OCI-LY3 (cell line): Measurements from ENCODE around the gene SLC29A3.

Experiments
- H2AFZ ChIP-seq: fragments of 200-600, 300-600 bp; shearing (Covaris generic); 2 replicates; pipeline ENCODE4 v1.6.0; 2014; ENCODE audit warnings: antibody characterized with exemption, low read depth, low read length
- H3K27ac ChIP-seq: fragments of 200-600, 300-600 bp; sonication (generic); 2 replicates; pipeline ENCODE4 v1.5.1; 2014; ENCODE audit warnings: mild to moderate bottlenecking, low read length, moderate library complexity, mixed read lengths
- H3K27me3 ChIP-seq: fragments of 200-600, 300-600 bp; sonication (generic); 2 replicates; pipeline ENCODE4 v1.6.1; 2014; ENCODE audit warnings: low read depth, low read length, mixed read lengths
- H3K36me3 ChIP-seq: fragments of 200-600, 300-600 bp; sonication (generic); replicated peaks from 2 replicates; pipeline ENCODE3; 2014; ENCODE audit warnings: low read depth, low read length, mixed read lengths
- H3K4me1 ChIP-seq: fragments of 300-600, 200-600 bp; sonication (generic); 2 replicates; pipeline ENCODE4 v1.6.1; 2014; ENCODE audit warnings: low read length, mixed read lengths
- H3K4me2 ChIP-seq: fragments of 200-600, 300-600 bp; sonication (generic); 2 replicates; pipeline ENCODE4 v1.6.1; 2014; ENCODE audit warnings: low read length, mixed read lengths
- H3K4me3 ChIP-seq: fragments of 300-600, 200-600 bp; sonication (generic); 2 replicates; pipeline ENCODE4 v1.5.1; 2014; ENCODE audit warnings: antibody characterized with exemption, mild to moderate bottlenecking, low read length, moderate library complexity
- H3K79me2 ChIP-seq: fragments of 300-600, 200-600 bp; shearing (Covaris generic); 2 replicates; pipeline ENCODE4 v1.6.1; 2014; ENCODE audit warnings: mild to moderate bottlenecking, low read length, mixed read lengths
- H3K9ac ChIP-seq: fragments of 300-600, 200-600 bp; shearing (Covaris generic); 2 replicates; pipeline ENCODE4 v1.6.0; 2014; ENCODE audit warnings: mild to moderate bottlenecking, low read length, moderate library complexity
- H3K9me3 ChIP-seq: fragments of 200-600, 300-600 bp; shearing (Covaris generic); 2 replicates; pipeline ENCODE4 v1.6.1; 2014; ENCODE audit warnings: low read length, mixed read lengths; ENCODE audit not compliant: insufficient read depth
- H4K20me1 ChIP-seq: fragments of 200-600, 300-600 bp; sonication (generic); 2 replicates; pipeline ENCODE4 v1.6.1; 2016; ENCODE audit warnings: low read length, mixed read lengths; ENCODE audit not compliant: insufficient read depth
- EZH2phosphoT487 ChIP-seq: fragments of 200-600 bp; shearing (Covaris generic); IDR thresholded peaks from 2 replicates; pipeline ENCODE4 v1.6.1; 2018; ENCODE audit warnings: antibody characterized with exemption, mixed run types, low read depth
- TF ChIP-seq, protein P1 (sequence below): fragments of 200-600, 300-600 bp; sonication (generic); IDR thresholded peaks from 2 replicates; pipeline ENCODE4 v1.5.1; 2014; ENCODE audit warnings: antibody characterized with exemption, low read length, low read depth

SLC29A3 gene

DNA sequence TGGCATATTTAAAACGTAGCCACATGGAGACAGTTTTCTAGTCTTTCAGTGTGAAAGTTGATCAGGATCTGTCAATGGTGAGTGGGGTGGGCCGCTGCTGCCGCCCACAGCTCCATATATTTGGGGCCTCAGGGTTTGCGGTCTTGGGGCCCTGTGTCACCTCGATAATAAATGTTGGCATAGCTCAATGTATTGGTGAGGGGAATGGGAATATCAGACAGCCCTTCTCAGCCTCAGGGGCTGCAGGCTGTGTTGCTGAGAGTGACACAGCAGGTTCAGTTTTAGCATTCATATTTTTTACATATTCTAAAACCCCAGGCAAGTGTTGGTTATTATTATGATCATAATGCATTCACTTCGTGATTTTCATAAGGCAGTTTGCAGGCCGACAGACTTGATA lies 82.9 kb downstream of the SLC29A3 start:
- TF ChIP-seq, protein P1, sequence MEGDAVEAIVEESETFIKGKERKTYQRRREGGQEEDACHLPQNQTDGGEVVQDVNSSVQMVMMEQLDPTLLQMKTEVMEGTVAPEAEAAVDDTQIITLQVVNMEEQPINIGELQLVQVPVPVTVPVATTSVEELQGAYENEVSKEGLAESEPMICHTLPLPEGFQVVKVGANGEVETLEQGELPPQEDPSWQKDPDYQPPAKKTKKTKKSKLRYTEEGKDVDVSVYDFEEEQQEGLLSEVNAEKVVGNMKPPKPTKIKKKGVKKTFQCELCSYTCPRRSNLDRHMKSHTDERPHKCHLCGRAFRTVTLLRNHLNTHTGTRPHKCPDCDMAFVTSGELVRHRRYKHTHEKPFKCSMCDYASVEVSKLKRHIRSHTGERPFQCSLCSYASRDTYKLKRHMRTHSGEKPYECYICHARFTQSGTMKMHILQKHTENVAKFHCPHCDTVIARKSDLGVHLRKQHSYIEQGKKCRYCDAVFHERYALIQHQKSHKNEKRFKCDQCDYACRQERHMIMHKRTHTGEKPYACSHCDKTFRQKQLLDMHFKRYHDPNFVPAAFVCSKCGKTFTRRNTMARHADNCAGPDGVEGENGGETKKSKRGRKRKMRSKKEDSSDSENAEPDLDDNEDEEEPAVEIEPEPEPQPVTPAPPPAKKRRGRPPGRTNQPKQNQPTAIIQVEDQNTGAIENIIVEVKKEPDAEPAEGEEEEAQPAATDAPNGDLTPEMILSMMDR, result no peak
- no peak for TF ChIP-seq EZH2phosphoT487
- no peaks in the 10 kb centered on the region for H3K27me3 ChIP-seq

DNA sequence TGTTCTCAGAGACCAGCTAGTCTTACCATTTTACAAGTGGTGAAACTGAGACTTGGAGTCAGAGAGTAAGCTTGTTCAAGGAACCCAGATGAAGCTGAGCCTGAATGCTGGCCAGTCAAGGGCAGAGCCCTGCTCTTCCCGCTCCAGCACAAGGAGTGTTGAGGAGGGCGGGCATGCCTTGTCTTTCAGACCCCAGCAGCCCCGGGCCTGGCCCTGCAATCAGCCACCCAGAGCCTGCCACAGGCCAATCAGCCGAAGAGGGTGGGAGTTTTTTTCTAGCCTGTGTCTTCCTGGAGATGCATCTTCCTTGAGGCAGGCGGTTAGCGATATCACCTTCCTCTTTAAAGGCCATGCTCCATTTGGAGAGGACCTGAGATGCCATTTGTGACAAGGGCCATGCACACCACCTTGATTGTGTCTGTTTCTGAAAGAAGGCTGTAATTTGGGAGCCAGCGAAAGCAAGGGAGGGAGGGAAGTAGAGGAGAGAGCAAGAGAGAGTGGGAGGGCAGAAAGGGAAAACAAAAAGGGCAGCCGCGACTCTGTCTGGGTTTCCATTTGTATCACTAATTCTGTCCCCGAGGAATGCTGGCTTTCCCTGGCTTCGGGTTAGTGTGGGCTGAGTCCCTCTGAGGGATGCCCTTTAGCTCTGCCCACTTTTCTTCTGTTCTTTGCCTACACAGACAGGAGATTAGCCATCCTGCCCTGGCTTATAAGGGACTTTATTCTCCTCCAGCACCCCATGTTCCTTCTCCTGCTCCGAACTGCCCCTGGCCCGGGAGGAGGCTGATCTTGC lies 85.6 kb downstream of the SLC29A3 start:
- H4K20me1 ChIP-seq, result no peaks in the 10 kb centered on the region
- no peak overlapping the region for H3K4me3 ChIP-seq
- no peak for TF ChIP-seq EZH2phosphoT487
- TF ChIP-seq, protein P1, result no peak
- H3K4me1 ChIP-seq, result no peaks in the 10 kb centered on the region
- no peak overlapping the region for H3K27ac ChIP-seq
- no peaks in the 10 kb centered on the region for H3K79me2 ChIP-seq
- no peak overlapping the region for H3K9ac ChIP-seq
- H2AFZ ChIP-seq, result no peak overlapping the region
- no peaks in the 10 kb centered on the region for H3K36me3 ChIP-seq
- no peaks in the 10 kb centered on the region for H3K9me3 ChIP-seq
- no peak overlapping the region for H3K4me2 ChIP-seq
- no peaks in the 10 kb centered on the region for H3K27me3 ChIP-seq

More for the DNA sequence above, 82.9 kb downstream of the SLC29A3 start:
- Histone ChIP-seq H4K20me1 (no peaks in the 10 kb centered on the region), H3K9me3 (no peaks in the 10 kb centered on the region), H3K4me1 (no peaks in the 10 kb centered on the region), H3K36me3 (no peaks in the 10 kb centered on the region), H2AFZ (no peak overlapping the region), H3K27ac (no peak overlapping the region), H3K4me2 (no peak overlapping the region), H3K9ac (no peak overlapping the region), H3K4me3 (no peak overlapping the region), H3K79me2 (no peaks in the 10 kb centered on the region)

GRCh38 chr10:71406878-71407277 lies 87.8 kb downstream of the SLC29A3 start:
- no peaks in the 10 kb centered on the region for H3K4me1 ChIP-seq
- no peak overlapping the region for H3K4me3 ChIP-seq
- no peaks in the 10 kb centered on the region for H3K79me2 ChIP-seq
- H4K20me1 ChIP-seq, result no peaks in the 10 kb centered on the region
- TF ChIP-seq EZH2phosphoT487, result no peak
- TF ChIP-seq, protein P1, result no peak
- H2AFZ ChIP-seq, result no peak overlapping the region
- H3K27ac ChIP-seq, result no peak overlapping the region
- no peak overlapping the region for H3K9ac ChIP-seq
- H3K9me3 ChIP-seq, result no peaks in the 10 kb centered on the region
- no peaks in the 10 kb centered on the region for H3K27me3 ChIP-seq
- no peak overlapping the region for H3K4me2 ChIP-seq
- H3K36me3 ChIP-seq, result no peaks in the 10 kb centered on the region

GRCh38 chr10:71408436-71409225 lies 89.6 kb downstream of the SLC29A3 start:
- H3K9ac ChIP-seq, result no peak overlapping the region
- no peak overlapping the region for H2AFZ ChIP-seq
- H4K20me1 ChIP-seq, result no peaks in the 10 kb centered on the region
- H3K4me3 ChIP-seq, result no peak overlapping the region
- H3K27me3 ChIP-seq, result no peaks in the 10 kb centered on the region
- no peaks in the 10 kb centered on the region for H3K9me3 ChIP-seq
- no peak overlapping the region for H3K27ac ChIP-seq
- H3K79me2 ChIP-seq, result no peaks in the 10 kb centered on the region
- TF ChIP-seq, protein P1, result no peak
- no peak for TF ChIP-seq EZH2phosphoT487
- no peaks in the 10 kb centered on the region for H3K36me3 ChIP-seq
- H3K4me1 ChIP-seq, result no peaks in the 10 kb centered on the region
- no peak overlapping the region for H3K4me2 ChIP-seq
